HUES64 (cell line): ENCODE measurements around the gene BANP.

ENCODE experiments used
- H3K27ac ChIP-seq: 2 replicates; pipeline ENCODE4 v1.7.0; 2013; ENCODE audit warnings: low read depth, low read length, inconsistent platforms
- H3K27me3 ChIP-seq: 2 replicates; pipeline ENCODE4 v1.6.1; 2013; ENCODE audit warnings: mild to moderate bottlenecking, low read length; ENCODE audit not compliant: insufficient read depth
- H3K36me3 ChIP-seq: 2 replicates; pipeline ENCODE4 v1.6.1; 2013; ENCODE audit warnings: mild to moderate bottlenecking, low read length; ENCODE audit not compliant: insufficient read depth
- H3K4me1 ChIP-seq: 2 replicates; pipeline ENCODE4 v1.6.1; 2013; ENCODE audit warnings: mild to moderate bottlenecking, low read length, moderate library complexity; ENCODE audit not compliant: insufficient read depth
- H3K4me3 ChIP-seq: 2 replicates; pipeline ENCODE4 v1.5.1; 2013; ENCODE audit warnings: mild to moderate bottlenecking, low read length, moderate library complexity
- H3K9ac ChIP-seq: 2 replicates; pipeline ENCODE4 v1.6.1; 2013; ENCODE audit warnings: mild to moderate bottlenecking, low read depth, low read length
- H3K9me3 ChIP-seq: 2 replicates; pipeline ENCODE4 v1.6.1; 2013; ENCODE audit warnings: low read depth, low read length; ENCODE audit not compliant: insufficient read depth
- WGBS: fragments of 150-250, 120-280 bp; methylation state at CpG from one replicate; pipeline ENCODE4 v1.1.7; 2013; ENCODE audit warnings: missing lambda C conversion rate; 5-methylcytosine and 5-hydroxymethylcytosine counted together

Gene BANP

DNA sequence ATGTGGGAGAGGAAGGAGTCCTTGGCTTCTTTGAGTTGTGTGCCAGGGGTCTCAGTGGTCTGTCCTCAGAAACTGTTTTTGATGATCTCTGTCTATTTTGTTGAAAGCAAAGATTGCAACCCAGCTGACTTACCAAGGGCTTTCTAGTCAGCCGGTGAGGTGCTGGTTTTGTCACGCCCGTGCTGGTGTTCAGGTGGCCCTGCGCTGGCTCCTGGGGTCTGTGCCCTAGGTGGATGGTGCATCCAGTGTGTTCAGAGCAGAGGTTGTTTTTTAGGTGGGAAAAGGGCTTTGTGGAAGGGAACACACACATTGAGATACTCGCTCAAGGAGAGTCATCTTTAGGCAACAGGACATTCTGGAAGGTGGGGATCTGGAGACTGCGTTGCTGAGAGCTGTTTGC lies 51.0 kb downstream of the BANP start:
- H3K27ac ChIP-seq, result no peak overlapping the region
- no peaks in the 10 kb centered on the region for H3K9me3 ChIP-seq
- no peaks in the 10 kb centered on the region for H3K4me1 ChIP-seq
- no peak overlapping the region for H3K9ac ChIP-seq
- 95% methylated on average over 6 of the region's 6 CpGs for WGBS
- no peak overlapping the region for H3K4me3 ChIP-seq
- peaks cover 26% of the 10 kb centered on the region for H3K36me3 ChIP-seq
- no peaks in the 10 kb centered on the region for H3K27me3 ChIP-seq

DNA sequence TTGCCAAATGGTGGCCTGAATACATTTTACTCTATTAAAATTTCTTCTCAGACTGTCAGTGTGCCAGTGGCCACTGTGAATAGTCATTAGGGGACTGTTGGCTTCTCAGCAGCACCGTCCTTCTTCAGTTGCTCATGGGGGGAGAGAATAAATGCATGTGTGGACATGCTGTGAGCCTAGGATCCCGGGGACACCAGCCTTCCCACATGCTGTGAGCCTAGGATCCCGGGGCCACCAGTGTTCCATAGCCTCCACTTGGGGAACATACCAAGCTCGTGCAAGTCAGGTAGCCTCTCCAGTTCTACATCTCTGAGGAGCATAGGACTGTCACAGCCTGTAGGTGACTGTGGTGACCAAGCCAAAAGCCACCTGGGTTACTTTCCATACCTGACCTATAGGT lies 51.5 kb downstream of the BANP start:
- Histone ChIP-seq H3K9ac (no peak overlapping the region), H3K4me3 (no peak overlapping the region), H3K4me1 (no peaks in the 10 kb centered on the region), H3K9me3 (no peaks in the 10 kb centered on the region), H3K27ac (no peak overlapping the region), H3K36me3 (peaks cover 31% of the 10 kb centered on the region), H3K27me3 (no peaks in the 10 kb centered on the region)
- 93% methylated on average over 4 of the region's 4 CpGs for WGBS

DNA sequence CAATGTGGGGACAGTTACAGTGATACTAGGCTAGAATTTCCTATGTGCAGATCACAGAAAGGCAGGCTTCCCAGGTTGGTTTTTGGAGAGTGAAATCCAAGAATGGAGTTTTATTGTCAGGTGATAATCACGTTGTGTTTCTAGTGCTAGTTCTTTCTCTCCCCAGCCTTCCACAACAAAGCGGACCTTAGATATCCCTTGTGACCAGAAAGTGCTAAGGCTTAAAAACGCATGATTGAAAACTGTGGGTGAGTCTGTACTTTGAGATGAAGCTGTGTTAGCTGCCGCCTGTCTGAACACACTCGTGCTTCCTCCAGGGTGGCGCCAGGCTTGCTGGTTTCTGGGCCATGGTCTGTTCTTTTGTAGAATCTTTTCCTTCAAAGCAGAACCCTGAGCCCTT lies 52.1 kb downstream of the BANP start:
- Histone ChIP-seq H3K36me3 (peaks cover 37% of the 10 kb centered on the region), H3K4me1 (no peaks in the 10 kb centered on the region), H3K27ac (no peak overlapping the region), H3K27me3 (no peaks in the 10 kb centered on the region), H3K4me3 (no peak overlapping the region), H3K9me3 (0 out of 2 replicates have a peak, but pooled peaks cover 3% of the 10 kb centered on the region), H3K9ac (no peak overlapping the region)
- 93% methylated on average over 6 of the region's 6 CpGs for WGBS

- Histone ChIP-seq H3K9me3 (peaks cover 3% of the 10 kb centered on the region; the same call in 1 of the 2 replicates), H3K4me3 (no peak overlapping the region), H3K36me3 (peaks cover 41% of the 10 kb centered on the region), H3K9ac (no peak overlapping the region), H3K27me3 (no peaks in the 10 kb centered on the region), H3K27ac (no peak overlapping the region), H3K4me1 (no peaks in the 10 kb centered on the region)
- 97% methylated on average over 9 of the region's 9 CpGs for WGBS
Measured at GRCh38 chr16:88003736-88004135, 52.5 kb downstream of the BANP start.

DNA sequence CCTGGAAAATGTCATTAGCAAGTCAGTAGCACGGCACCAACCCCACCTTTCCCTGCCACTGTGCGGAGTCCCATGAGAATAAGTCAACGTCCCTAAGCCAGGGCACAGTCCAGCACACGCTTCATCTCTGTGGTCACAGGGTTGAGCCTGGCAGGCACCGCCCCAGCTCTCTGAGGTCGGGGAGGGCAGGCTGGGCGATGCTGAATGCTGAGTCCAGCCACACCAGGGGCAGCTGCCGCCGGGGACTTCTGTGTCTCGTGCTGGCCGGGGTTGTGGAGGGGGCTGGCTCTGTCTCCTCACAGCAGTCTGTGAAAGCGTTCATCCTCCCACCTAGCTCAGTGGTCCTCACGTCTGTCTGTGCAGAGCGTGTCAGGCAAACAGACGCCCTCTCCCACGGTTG lies 53.2 kb downstream of the BANP start:
- H3K36me3 ChIP-seq, result peaks cover 45% of the 10 kb centered on the region
- peaks cover 3% of the 10 kb centered on the region; the same call in 1 of the 2 replicates for H3K9me3 ChIP-seq
- no peaks in the 10 kb centered on the region for H3K27me3 ChIP-seq
- no peak overlapping the region for H3K4me3 ChIP-seq
- no peak overlapping the region for H3K9ac ChIP-seq
- no peaks in the 10 kb centered on the region; the same call in 1 of the 2 replicates for H3K4me1 ChIP-seq
- no peak overlapping the region for H3K27ac ChIP-seq
- WGBS, result 96% methylated on average over 16 of the region's 16 CpGs

- no peaks in the 10 kb centered on the region for H3K27me3 ChIP-seq
- 90% methylated on average over 9 of the region's 9 CpGs for WGBS
- H3K4me3 ChIP-seq, result no peak overlapping the region
- H3K4me1 ChIP-seq, result peaks cover 3% of the 10 kb centered on the region; the same call in 1 of the 2 replicates
- H3K27ac ChIP-seq, result no peak overlapping the region
- peaks cover 49% of the 10 kb centered on the region for H3K36me3 ChIP-seq
- H3K9ac ChIP-seq, result no peak overlapping the region
- H3K9me3 ChIP-seq, result peaks cover 7% of the 10 kb centered on the region; the same call in 1 of the 2 replicates
Measured at GRCh38 chr16:88005181-88005581, 53.9 kb downstream of the BANP start.

- Histone ChIP-seq H3K4me3 (no peak overlapping the region), H3K9me3 (peaks cover 15% of the 10 kb centered on the region; the same call in 1 of the 2 replicates), H3K27me3 (no peaks in the 10 kb centered on the region), H3K27ac (no peak overlapping the region), H3K36me3 (peaks cover 56% of the 10 kb centered on the region), H3K9ac (no peak overlapping the region), H3K4me1 (peaks cover 3% of the 10 kb centered on the region; the same call in 1 of the 2 replicates)
- 97% methylated on average over 25 of the region's 25 CpGs for WGBS
Measured at GRCh38 chr16:88005968-88006367, 54.7 kb downstream of the BANP start.

DNA sequence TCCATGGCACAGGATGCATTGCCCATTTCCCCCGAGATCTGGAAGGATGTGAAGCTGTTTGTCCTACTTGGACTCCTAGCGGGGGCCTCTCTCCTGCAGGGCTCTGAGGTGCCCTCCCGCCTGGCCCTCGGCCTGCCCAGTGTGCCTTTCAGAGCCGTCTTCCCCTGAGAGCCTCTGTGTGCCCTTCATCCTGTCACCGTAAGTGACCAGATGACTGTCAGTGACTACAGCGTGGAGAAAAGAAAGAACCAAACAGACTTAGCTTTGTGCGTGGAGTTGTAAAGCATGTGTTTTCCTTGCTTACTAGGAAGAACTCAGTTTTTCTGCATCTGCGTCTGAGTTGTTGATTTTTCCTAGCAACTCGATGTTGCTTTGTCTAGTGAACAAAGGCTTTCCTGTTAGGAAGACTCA lies 56.1 kb downstream of the BANP start:
- WGBS, result 96% methylated on average over 10 of the region's 10 CpGs
- no peak overlapping the region for H3K9ac ChIP-seq
- no peaks in the 10 kb centered on the region for H3K27me3 ChIP-seq
- H3K36me3 ChIP-seq, result peaks cover 55% of the 10 kb centered on the region
- H3K27ac ChIP-seq, result no peak overlapping the region
- H3K4me1 ChIP-seq, result peaks cover 3% of the 10 kb centered on the region; the same call in 1 of the 2 replicates
- no peak overlapping the region for H3K4me3 ChIP-seq
- H3K9me3 ChIP-seq, result peaks cover 15% of the 10 kb centered on the region; the same call in 1 of the 2 replicates

- H3K27me3 ChIP-seq, result no peaks in the 10 kb centered on the region
- peaks cover 61% of the 10 kb centered on the region for H3K36me3 ChIP-seq
- peaks cover 3% of the 10 kb centered on the region; the same call in 1 of the 2 replicates for H3K4me1 ChIP-seq
- peak overlapping the region; percentile 87 for H3K27ac ChIP-seq
- peaks cover 15% of the 10 kb centered on the region; the same call in 1 of the 2 replicates for H3K9me3 ChIP-seq
- H3K9ac ChIP-seq, result no peak overlapping the region
- 94% methylated on average over 5 of the region's 5 CpGs for WGBS
- H3K4me3 ChIP-seq, result no peak overlapping the region
Measured at GRCh38 chr16:88008840-88009239, 57.6 kb downstream of the BANP start.

DNA sequence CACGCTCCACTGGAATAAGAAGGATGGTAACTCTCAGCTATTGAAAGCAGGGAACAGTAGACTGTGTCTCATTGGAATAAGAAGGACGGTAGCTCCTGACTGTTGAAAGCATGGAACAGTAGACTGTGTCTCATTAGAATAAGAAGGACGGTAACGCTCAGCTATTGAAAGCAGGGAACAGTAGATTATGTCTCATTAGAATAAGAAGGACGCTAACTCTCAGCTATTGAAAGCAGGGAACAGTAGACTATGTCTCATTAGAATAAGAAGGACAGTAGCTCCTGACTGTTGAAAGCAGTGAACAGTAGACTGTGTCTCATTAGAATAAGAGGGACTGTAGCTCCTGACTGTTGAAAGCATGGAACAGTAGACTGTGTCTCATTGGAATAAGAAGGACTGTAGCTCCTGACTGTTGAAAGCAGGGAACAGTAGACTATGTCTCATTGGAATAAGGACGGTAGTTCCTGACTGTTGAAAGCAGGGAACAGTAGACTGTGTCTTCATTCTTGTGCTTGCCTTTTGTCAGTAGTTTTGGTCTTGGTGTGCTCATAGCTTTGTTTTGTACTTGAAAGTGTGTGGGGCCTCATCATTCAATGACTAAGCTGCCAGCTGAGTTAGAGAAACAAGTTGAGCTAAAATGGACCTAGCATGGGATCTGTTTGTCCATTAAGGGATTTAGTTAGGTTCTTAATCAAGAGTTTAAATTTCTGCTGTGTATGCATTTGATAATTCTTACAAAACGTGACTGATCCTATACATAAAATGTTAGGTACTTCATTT lies 58.5 kb downstream of the BANP start:
- Histone ChIP-seq H3K4me1 (peaks cover 3% of the 10 kb centered on the region; the same call in 1 of the 2 replicates), H3K27me3 (no peaks in the 10 kb centered on the region), H3K9ac (no peak overlapping the region), H3K27ac (peak overlapping the region; percentile 92), H3K36me3 (peaks cover 54% of the 10 kb centered on the region), H3K4me3 (no peak overlapping the region), H3K9me3 (peaks cover 15% of the 10 kb centered on the region; the same call in 1 of the 2 replicates)
- 66% methylated on average over 7 of the region's 7 CpGs for WGBS

- Histone ChIP-seq H3K4me3 (no peak overlapping the region), H3K27ac (peak overlapping the region; percentile 92; the same call in 1 of the 2 replicates), H3K36me3 (peaks cover 54% of the 10 kb centered on the region), H3K9ac (no peak overlapping the region), H3K27me3 (no peaks in the 10 kb centered on the region), H3K9me3 (peaks cover 15% of the 10 kb centered on the region; the same call in 1 of the 2 replicates), H3K4me1 (peaks cover 3% of the 10 kb centered on the region; the same call in 1 of the 2 replicates)
- 92% methylated on average over 25 of the region's 25 CpGs for WGBS
Measured at GRCh38 chr16:88010343-88010967, 59.2 kb downstream of the BANP start.
